Fibroblast of lung (primary cell): ENCODE data around the gene METTL25B. TPM values are rescaled to one million over a fixed set of nuclear protein-coding genes. Genes with fewer than 3 reads are reported as not detected.

Experiments
- DNase-seq, 2 donors: peaks; one replicate each; pipeline versions ENCODE4 v3.0.0 to v3.0.0-alpha.2; 2010; ENCODE audit warnings: low read depth in 2 of 2
- H2AFZ ChIP-seq: 2 replicates; pipeline ENCODE4 v1.5.1; 2012; ENCODE audit warnings: low read length, control low read depth, inconsistent platforms
- H3K27ac ChIP-seq: 2 replicates; pipeline ENCODE4 v1.5.1; 2011; ENCODE audit warnings: low read length, control low read depth; ENCODE audit not compliant: insufficient read depth
- H3K27me3 ChIP-seq: 2 replicates; pipeline ENCODE4 v1.5.1; 2011; ENCODE audit warnings: mild to moderate bottlenecking, low read length; ENCODE audit not compliant: control insufficient read depth, insufficient read depth
- H3K36me3 ChIP-seq: 2 replicates; pipeline ENCODE4 v1.5.1; 2011; ENCODE audit warnings: low read length; ENCODE audit not compliant: control insufficient read depth, insufficient read depth
- H3K4me1 ChIP-seq: 2 replicates; pipeline ENCODE4 v1.5.1; 2011; ENCODE audit warnings: low read length; ENCODE audit not compliant: control insufficient read depth, insufficient read depth; ENCODE audit errors: extremely low read depth
- H3K4me2 ChIP-seq: 2 replicates; pipeline ENCODE4 v1.5.1; 2011; ENCODE audit warnings: low read length, control low read depth; ENCODE audit not compliant: insufficient read depth; ENCODE audit errors: extremely low read depth
- H3K4me3 ChIP-seq, 4 experiments: fragments of 200-600 bp in 1 of 4; sonication (generic) in 1 of 4; replicated peaks in 1 of 4; 2 replicates each; pipeline ENCODE4 v1.5.1; 2011 to 2016; ENCODE audit warnings: low read length in 4 of 4, low read depth in 3 of 4, mild to moderate bottlenecking in 3 of 4, control low read depth in 2 of 4, inconsistent platforms in 1 of 4, mixed read lengths in 1 of 4; ENCODE audit not compliant: insufficient read depth in 1 of 4; ENCODE audit errors: control extremely low read depth in 1 of 4
- H3K79me2 ChIP-seq: 2 replicates; pipeline ENCODE4 v1.5.1; 2012; ENCODE audit warnings: mild to moderate bottlenecking, low read length, inconsistent platforms; ENCODE audit not compliant: control insufficient read depth, insufficient read depth
- H3K9ac ChIP-seq: 2 replicates; pipeline ENCODE4 v1.5.1; 2011; ENCODE audit warnings: mild to moderate bottlenecking, low read length, control low read depth; ENCODE audit not compliant: insufficient read depth
- H3K9me3 ChIP-seq: 2 replicates; pipeline ENCODE4 v1.5.1; 2012; ENCODE audit warnings: low read depth, low read length; ENCODE audit not compliant: control insufficient read depth, insufficient read depth
- H4K20me1 ChIP-seq: 2 replicates; pipeline ENCODE4 v1.5.1; 2011; ENCODE audit warnings: low read length; ENCODE audit not compliant: control insufficient read depth, insufficient read depth; ENCODE audit errors: extremely low read depth
- EZH2 ChIP-seq: IDR thresholded peaks from 2 replicates; pipeline ENCODE4 v1.5.1; 2012; ENCODE audit warnings: low read length, control low read depth, mild to moderate bottlenecking; ENCODE audit errors: missing control alignments
- polyA plus RNA-seq, 2 donors: library from polyadenylated mRNA; depleted of rRNA in 1 of 2; stranded (reverse) in 1 of 2; unstranded in 1 of 2; fragments of >200 nt; gene quantifications; 2 replicates each; pipeline ENCODE4 v1.2.1, GENCODE V29; 2011 to 2012; ENCODE audit warnings: missing spikeins in 1 of 2
- total RNA-seq: library from RNA; depleted of rRNA; stranded (reverse); fragments of >200 nt; gene quantifications from 2 replicates; pipeline ENCODE4 v1.2.1, GENCODE V29; 2014
- TF ChIP-seq, protein P1 (sequence below), 2 donors: IDR thresholded peaks in 1 of 2; conservative IDR thresholded peaks in 1 of 2; 1 replicate in 1 of 2; 2 replicates in 1 of 2; pipeline ENCODE4 v1.5.1; 2011 to 2012; ENCODE audit warnings: low read length in 2 of 2, control low read depth in 1 of 2, inconsistent platforms in 1 of 2, low read depth in 1 of 2, mild to moderate bottlenecking in 1 of 2

Gene METTL25B
- total and polyA plus RNA-seq, 2 donors (not counting 1 experiment from before 2014, with no cell fraction given) = 5.5 to 17.3 TPM

DNA sequence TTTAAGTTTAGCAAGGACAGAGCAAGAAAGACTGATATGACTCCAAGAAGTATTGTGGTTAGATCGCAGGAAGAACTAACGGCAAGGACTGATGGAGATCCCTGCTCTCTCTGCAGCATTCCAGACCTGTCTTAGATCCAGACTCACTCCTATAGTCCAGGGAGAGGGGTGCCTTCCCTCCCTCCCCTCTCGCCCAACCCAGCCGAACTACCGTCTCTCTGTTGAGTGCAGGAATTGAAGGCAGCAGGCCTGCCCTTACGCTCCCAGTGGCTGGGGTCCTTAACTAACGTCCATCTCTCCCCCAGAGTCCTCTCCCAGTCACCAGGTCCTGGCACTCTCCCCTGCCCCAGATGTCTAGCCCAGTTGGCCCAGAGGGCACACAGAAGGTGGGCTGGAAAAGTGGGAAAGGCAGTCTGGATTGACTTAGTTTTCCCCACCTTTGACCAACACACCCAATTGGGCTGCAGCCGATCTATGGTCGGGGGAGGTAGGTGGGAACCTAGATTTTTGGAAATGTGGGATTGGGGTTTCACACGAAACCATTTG lies 24.0 kb upstream of the METTL25B start:
- Histone ChIP-seq H3K27ac (no peak overlapping the region), H3K9ac (no peak overlapping the region), H2AFZ (no peak overlapping the region), H3K27me3 (no peaks in the 10 kb centered on the region), H3K4me2 (peak overlapping the region; percentile 59), H3K79me2 (no peaks in the 10 kb centered on the region), H4K20me1 (no peaks in the 10 kb centered on the region), H3K4me3 (peak overlapping the region; percentile 36 to 69 (median 51)), H3K36me3 (peaks cover 8% of the 10 kb centered on the region), H3K9me3 (no peaks in the 10 kb centered on the region), H3K4me1 (peaks cover 30% of the 10 kb centered on the region)
- TF ChIP-seq, protein P1, sequence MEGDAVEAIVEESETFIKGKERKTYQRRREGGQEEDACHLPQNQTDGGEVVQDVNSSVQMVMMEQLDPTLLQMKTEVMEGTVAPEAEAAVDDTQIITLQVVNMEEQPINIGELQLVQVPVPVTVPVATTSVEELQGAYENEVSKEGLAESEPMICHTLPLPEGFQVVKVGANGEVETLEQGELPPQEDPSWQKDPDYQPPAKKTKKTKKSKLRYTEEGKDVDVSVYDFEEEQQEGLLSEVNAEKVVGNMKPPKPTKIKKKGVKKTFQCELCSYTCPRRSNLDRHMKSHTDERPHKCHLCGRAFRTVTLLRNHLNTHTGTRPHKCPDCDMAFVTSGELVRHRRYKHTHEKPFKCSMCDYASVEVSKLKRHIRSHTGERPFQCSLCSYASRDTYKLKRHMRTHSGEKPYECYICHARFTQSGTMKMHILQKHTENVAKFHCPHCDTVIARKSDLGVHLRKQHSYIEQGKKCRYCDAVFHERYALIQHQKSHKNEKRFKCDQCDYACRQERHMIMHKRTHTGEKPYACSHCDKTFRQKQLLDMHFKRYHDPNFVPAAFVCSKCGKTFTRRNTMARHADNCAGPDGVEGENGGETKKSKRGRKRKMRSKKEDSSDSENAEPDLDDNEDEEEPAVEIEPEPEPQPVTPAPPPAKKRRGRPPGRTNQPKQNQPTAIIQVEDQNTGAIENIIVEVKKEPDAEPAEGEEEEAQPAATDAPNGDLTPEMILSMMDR (conservative IDR thresholded peaks at IDR 0.05 in 1 of 2, IDR thresholded peaks at IDR 0.05 in 1 of 2; ENCODE audit: low read depth in 1 of 2, low read length in 2 of 2) = no peak
- no peak for TF ChIP-seq EZH2
- no peak for DNase-seq

DNA sequence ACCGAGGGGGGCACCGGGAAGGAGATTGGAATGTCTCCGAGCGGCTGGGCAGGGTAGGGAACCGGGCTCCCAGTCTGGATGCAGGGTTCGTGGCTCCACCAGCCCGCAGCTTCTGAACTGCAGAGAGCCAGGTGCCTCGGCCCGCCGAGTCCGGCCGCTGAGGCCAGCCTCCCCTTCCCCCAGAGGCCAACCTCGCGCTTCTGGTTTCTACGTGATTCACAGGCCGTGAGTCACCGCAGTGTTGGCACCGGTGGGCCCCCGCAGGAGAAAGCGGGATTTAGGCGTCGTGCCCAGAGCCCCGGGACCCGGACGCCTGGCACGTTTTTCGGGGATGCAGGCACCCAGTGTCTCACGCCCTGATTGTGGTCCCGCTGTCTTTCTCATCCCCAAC lies 23.3 kb upstream of the METTL25B start:
- TF ChIP-seq, protein P1 (conservative IDR thresholded peaks at IDR 0.05 in 1 of 2, IDR thresholded peaks at IDR 0.05 in 1 of 2; ENCODE audit: low read depth in 1 of 2, low read length in 2 of 2) = no peak
- TF ChIP-seq EZH2 = no peak
- H3K9ac ChIP-seq = peak overlapping the region; percentile 48
- H3K79me2 ChIP-seq = no peaks in the 10 kb centered on the region
- H4K20me1 ChIP-seq = no peaks in the 10 kb centered on the region
- H3K4me1 ChIP-seq = peaks cover 35% of the 10 kb centered on the region
- H3K27me3 ChIP-seq = no peaks in the 10 kb centered on the region
- H3K9me3 ChIP-seq = no peaks in the 10 kb centered on the region
- peak overlapping the region; percentile 59 for H3K4me2 ChIP-seq
- peak overlapping the region; percentile 54 for H3K27ac ChIP-seq
- DNase-seq = peak; percentile 67 to 72
- H3K36me3 ChIP-seq = peaks cover 8% of the 10 kb centered on the region
- no peak overlapping the region for H2AFZ ChIP-seq
- H3K4me3 ChIP-seq = peak overlapping the region; percentile 37 to 69 (median 52)

DNA sequence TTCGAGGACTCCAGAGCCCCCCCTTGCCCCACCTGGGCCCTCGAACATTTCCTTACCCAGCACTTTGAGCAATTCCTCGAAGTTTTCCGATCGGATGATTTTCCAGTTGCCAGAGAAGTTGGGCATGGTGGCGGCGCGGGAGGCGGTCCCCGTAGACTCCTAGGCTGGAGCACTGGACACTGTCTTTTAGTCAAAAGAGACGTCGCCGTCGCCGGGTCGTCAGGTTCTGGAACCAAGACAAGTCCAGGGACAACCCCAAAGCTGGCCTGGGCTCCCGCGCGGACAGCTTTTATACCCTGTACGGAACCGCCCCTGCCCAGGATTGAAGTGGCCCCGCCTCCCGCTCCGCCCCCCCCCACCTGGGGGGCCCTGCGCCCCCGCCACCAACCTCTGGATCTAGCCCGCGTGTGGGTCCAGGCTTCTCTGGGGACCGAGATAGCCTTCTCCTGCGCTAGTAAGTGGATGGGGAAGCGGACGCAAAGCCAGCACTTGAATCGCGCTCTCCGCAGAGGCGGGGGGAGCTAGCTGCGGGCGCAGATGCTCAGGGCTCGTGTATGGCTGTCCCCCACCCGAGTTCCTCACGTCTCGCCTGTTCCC lies 22.9 kb upstream of the METTL25B start, which contains the start of gene CRABP2:
Gene CRABP2, minus strand, starts transcription at position 263 of the 597 bp plus-strand sequence. Its CDS starts 137 bp downstream, at position 126.
- TF ChIP-seq EZH2 = no peak
- TF ChIP-seq, protein P1 (conservative IDR thresholded peaks at IDR 0.05 in 1 of 2, IDR thresholded peaks at IDR 0.05 in 1 of 2; ENCODE audit: low read depth in 1 of 2, low read length in 2 of 2) = no peak
- Histone ChIP-seq H3K9ac (peak within 1 kb of the TSS; percentile 48), H3K9me3 (no peaks in the 10 kb centered on the region), H3K4me2 (peak within 1 kb of the TSS; percentile 59), H3K27me3 (no peaks in the 10 kb centered on the region), H4K20me1 (no peaks in the 10 kb centered on the region), H3K4me3 (peak within 1 kb of the TSS; percentile 37 to 69 (median 52)), H3K4me1 (peaks cover 39% of the 10 kb centered on the region), H3K27ac (peak within 1 kb of the TSS; percentile 63), H3K79me2 (no peaks in the 10 kb centered on the region), H2AFZ (peak within 1 kb of the TSS; percentile 56), H3K36me3 (peaks cover 6% of the 10 kb centered on the region)
- peak; percentile 37 to 56 for DNase-seq
